Neural progenitor cell (in vitro differentiated cells): ENCODE measurements around the gene CNTN1. TPM values are rescaled to one million over a fixed set of nuclear protein-coding genes. Genes with fewer than 3 reads are reported as not detected.

Source experiments
- DNase-seq: peaks from one replicate; pipeline ENCODE4 v3.0.0-alpha.2; 2016; ENCODE audit warnings: low spot score
- H2AFZ ChIP-seq: fragments of 200-600 bp; sonication (generic); replicated peaks from 2 replicates; pipeline ENCODE4 v1.6.1; 2016; ENCODE audit warnings: antibody characterized with exemption
- H3F3A ChIP-seq: fragments of 200-600 bp; sonication (generic); 2 replicates; pipeline ENCODE4 v1.6.1; 2016; ENCODE audit warnings: antibody characterized with exemption, low read depth
- H3K27ac ChIP-seq: fragments of 200-600 bp; sonication (generic); 2 replicates; pipeline ENCODE4 v1.5.1; 2016; ENCODE audit warnings: mild to moderate bottlenecking
- H3K27me3 ChIP-seq: fragments of 200-600 bp; sonication (generic); 2 replicates; pipeline ENCODE4 v1.6.1; 2016; ENCODE audit warnings: mild to moderate bottlenecking, moderate library complexity
- H3K36me3 ChIP-seq: fragments of 200-600 bp; sonication (generic); 2 replicates; pipeline ENCODE4 v1.5.1; 2016
- H3K4me1 ChIP-seq: fragments of 200-600 bp; sonication (generic); 2 replicates; pipeline ENCODE4 v1.6.1; 2016; ENCODE audit warnings: mixed run types
- H3K4me2 ChIP-seq: fragments of 200-600 bp; sonication (generic); 2 replicates; pipeline ENCODE4 v1.6.1; 2016
- H3K4me3 ChIP-seq: fragments of 200-600 bp; sonication (generic); 2 replicates; pipeline ENCODE4 v1.5.1; 2016
- H3K79me2 ChIP-seq: fragments of 200-600 bp; sonication (generic); 2 replicates; pipeline ENCODE4 v1.6.1; 2016; ENCODE audit warnings: low read depth
- H3K9ac ChIP-seq: fragments of 200-600 bp; sonication (generic); 2 replicates; pipeline ENCODE4 v1.6.1; 2016
- H3K9me3 ChIP-seq: fragments of 200-600 bp; sonication (generic); 2 replicates; pipeline ENCODE4 v1.5.1; 2016; ENCODE audit warnings: low read depth
- H4K20me1 ChIP-seq: fragments of 200-600 bp; sonication (generic); 2 replicates; pipeline ENCODE4 v1.6.1; 2016; ENCODE audit warnings: low read depth
- H3K27ac Mint-ChIP-seq: 3 replicates; pipeline ENCODE4 v1.8.0; 2021; ENCODE audit warnings: mixed read lengths
- H3K27me3 Mint-ChIP-seq: 2 replicates; pipeline ENCODE4 v1.8.0; 2022; ENCODE audit warnings: low read depth, mild to moderate bottlenecking, inconsistent platforms, moderate library complexity, mixed read lengths; ENCODE audit not compliant: insufficient read depth
- H3K36me3 Mint-ChIP-seq: 3 replicates; pipeline ENCODE4 v1.8.0; 2021; ENCODE audit warnings: mixed read lengths
- H3K4me1 Mint-ChIP-seq: 3 replicates; pipeline ENCODE4 v1.8.0; 2021; ENCODE audit warnings: mixed read lengths
- H3K4me3 Mint-ChIP-seq: 3 replicates; pipeline ENCODE4 v1.8.0; 2021; ENCODE audit warnings: mild to moderate bottlenecking, moderate library complexity, mixed read lengths
- H3K9me3 Mint-ChIP-seq: 3 replicates; pipeline ENCODE4 v1.8.0; 2020; ENCODE audit warnings: mixed read lengths
- EZH2 ChIP-seq: fragments of 200-600 bp; sonication (generic); IDR thresholded peaks from 2 replicates; pipeline ENCODE4 v1.6.1; 2017; ENCODE audit warnings: antibody characterized with exemption, mild to moderate bottlenecking, moderate library complexity
- EZH2phosphoT487 ChIP-seq: fragments of 200-600 bp; sonication (generic); IDR thresholded peaks from 2 replicates; pipeline ENCODE4 v1.6.1; 2017; ENCODE audit warnings: antibody characterized with exemption
- total RNA-seq: library from RNA; depleted of rRNA; stranded (reverse); fragments of >200 nt; gene quantifications from 2 replicates; pipeline ENCODE4 v1.2.3, GENCODE V29; 2015; ENCODE audit warnings: low replicate concordance
- TF ChIP-seq, protein P1 (sequence below): fragments of 200-600 bp; sonication (generic); IDR thresholded peaks from 2 replicates; pipeline ENCODE4 v1.5.1; 2017; ENCODE audit warnings: antibody characterized with exemption, mild to moderate bottlenecking

The CNTN1 gene
- total RNA-seq, 1 donor from 2014 or later, result 0.17 TPM

GRCh38 chr12:41026151-41026550 is 333.9 kb downstream of the CNTN1 start:
- no peaks in the 10 kb centered on the region for H3K9me3 ChIP-seq
- H3K27me3 Mint-ChIP-seq, result no peaks in the 10 kb centered on the region
- H3K27ac ChIP-seq, result no peak overlapping the region
- no peaks in the 10 kb centered on the region for H3K36me3 ChIP-seq
- no peaks in the 10 kb centered on the region for H4K20me1 ChIP-seq
- no peaks in the 10 kb centered on the region for H3K27me3 ChIP-seq
- H3K4me1 Mint-ChIP-seq, result peaks cover 5% of the 10 kb centered on the region
- DNase-seq, result no peak
- H3K4me3 Mint-ChIP-seq, result no peak overlapping the region
- no peaks in the 10 kb centered on the region for H3K79me2 ChIP-seq
- no peak overlapping the region for H2AFZ ChIP-seq
- H3K9me3 Mint-ChIP-seq, result no peaks in the 10 kb centered on the region
- TF ChIP-seq, protein P1, sequence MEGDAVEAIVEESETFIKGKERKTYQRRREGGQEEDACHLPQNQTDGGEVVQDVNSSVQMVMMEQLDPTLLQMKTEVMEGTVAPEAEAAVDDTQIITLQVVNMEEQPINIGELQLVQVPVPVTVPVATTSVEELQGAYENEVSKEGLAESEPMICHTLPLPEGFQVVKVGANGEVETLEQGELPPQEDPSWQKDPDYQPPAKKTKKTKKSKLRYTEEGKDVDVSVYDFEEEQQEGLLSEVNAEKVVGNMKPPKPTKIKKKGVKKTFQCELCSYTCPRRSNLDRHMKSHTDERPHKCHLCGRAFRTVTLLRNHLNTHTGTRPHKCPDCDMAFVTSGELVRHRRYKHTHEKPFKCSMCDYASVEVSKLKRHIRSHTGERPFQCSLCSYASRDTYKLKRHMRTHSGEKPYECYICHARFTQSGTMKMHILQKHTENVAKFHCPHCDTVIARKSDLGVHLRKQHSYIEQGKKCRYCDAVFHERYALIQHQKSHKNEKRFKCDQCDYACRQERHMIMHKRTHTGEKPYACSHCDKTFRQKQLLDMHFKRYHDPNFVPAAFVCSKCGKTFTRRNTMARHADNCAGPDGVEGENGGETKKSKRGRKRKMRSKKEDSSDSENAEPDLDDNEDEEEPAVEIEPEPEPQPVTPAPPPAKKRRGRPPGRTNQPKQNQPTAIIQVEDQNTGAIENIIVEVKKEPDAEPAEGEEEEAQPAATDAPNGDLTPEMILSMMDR, result no peak
- TF ChIP-seq EZH2phosphoT487 (no peak), EZH2 (no peak)
- no peaks in the 10 kb centered on the region for H3F3A ChIP-seq
- H3K4me1 ChIP-seq, result no peaks in the 10 kb centered on the region
- H3K4me3 ChIP-seq, result no peak overlapping the region
- no peaks in the 10 kb centered on the region for H3K36me3 Mint-ChIP-seq
- H3K4me2 ChIP-seq, result no peak overlapping the region
- no peak overlapping the region for H3K27ac Mint-ChIP-seq
- H3K9ac ChIP-seq, result no peak overlapping the region

- Histone ChIP-seq H3F3A (no peaks in the 10 kb centered on the region), H3K36me3 (no peaks in the 10 kb centered on the region), H3K4me2 (no peak overlapping the region), H3K4me1 (no peaks in the 10 kb centered on the region), H3K27ac (no peak overlapping the region), H3K9me3 (no peaks in the 10 kb centered on the region), H2AFZ (no peak overlapping the region), H3K9ac (no peak overlapping the region), H3K4me3 (no peak overlapping the region), H4K20me1 (no peaks in the 10 kb centered on the region), H3K79me2 (no peaks in the 10 kb centered on the region), H3K27me3 (no peaks in the 10 kb centered on the region)
- H3K36me3 Mint-ChIP-seq, result no peaks in the 10 kb centered on the region
- no peak for DNase-seq
- no peak overlapping the region for H3K4me3 Mint-ChIP-seq
- no peaks in the 10 kb centered on the region for H3K4me1 Mint-ChIP-seq
- no peaks in the 10 kb centered on the region for H3K9me3 Mint-ChIP-seq
- no peaks in the 10 kb centered on the region for H3K27me3 Mint-ChIP-seq
- TF ChIP-seq EZH2, result no peak
- TF ChIP-seq EZH2phosphoT487, result no peak
- TF ChIP-seq, protein P1, result no peak
- H3K27ac Mint-ChIP-seq, result no peak overlapping the region
Measured at GRCh38 chr12:41032386-41032785, 340.1 kb downstream of the CNTN1 start.

- Mint-ChIP-seq H3K27me3 (no peaks in the 10 kb centered on the region), H3K27ac (no peak overlapping the region), H3K4me1 (no peaks in the 10 kb centered on the region), H3K36me3 (no peaks in the 10 kb centered on the region), H3K4me3 (no peak overlapping the region), H3K9me3 (no peaks in the 10 kb centered on the region)
- Histone ChIP-seq H3K9ac (no peak overlapping the region), H3K4me1 (no peaks in the 10 kb centered on the region), H3K4me3 (no peak overlapping the region), H2AFZ (no peak overlapping the region), H4K20me1 (no peaks in the 10 kb centered on the region), H3K27ac (no peak overlapping the region), H3K27me3 (no peaks in the 10 kb centered on the region), H3K4me2 (no peak overlapping the region), H3F3A (no peaks in the 10 kb centered on the region), H3K36me3 (no peaks in the 10 kb centered on the region), H3K9me3 (no peaks in the 10 kb centered on the region), H3K79me2 (no peaks in the 10 kb centered on the region)
- no peak for DNase-seq
- TF ChIP-seq EZH2phosphoT487 (no peak), EZH2 (no peak)
- TF ChIP-seq, protein P1, result no peak
Measured at GRCh38 chr12:41034686-41035085, 342.4 kb downstream of the CNTN1 start.
